Neural cell (in vitro differentiated cells): Measurements from ENCODE around the gene CNTD1. TPM values are rescaled to one million over a fixed set of nuclear protein-coding genes. Genes with fewer than 3 reads are reported as not detected.

Source experiments
- H2AFZ ChIP-seq: fragments of 200-600, 300-800 bp; sonication (generic), shearing (Covaris generic); 2 replicates; pipeline ENCODE4 v1.6.0; 2014; ENCODE audit warnings: low read depth, mild to moderate bottlenecking, antibody characterized with exemption, low read length, moderate library complexity
- H3F3A ChIP-seq: fragments of 200-600 bp; shearing (Covaris generic); 2 replicates; pipeline ENCODE4 v1.6.1; 2016; ENCODE audit warnings: mild to moderate bottlenecking, moderate library complexity, mixed read lengths, antibody characterized with exemption, low read length; ENCODE audit not compliant: insufficient read depth, poor library complexity, severe bottlenecking
- H3K27ac ChIP-seq: fragments of 200-600, 300-800 bp; sonication (generic), shearing (Covaris generic); 2 replicates; pipeline ENCODE4 v1.5.1; 2014; ENCODE audit warnings: mild to moderate bottlenecking, low read length, moderate library complexity
- H3K27me3 ChIP-seq: fragments of 300-800, 200-600 bp; sonication (generic), shearing (Covaris generic); 2 replicates; pipeline ENCODE4 v1.6.0; 2014; ENCODE audit warnings: mild to moderate bottlenecking, low read depth, low read length, moderate library complexity; ENCODE audit not compliant: insufficient read depth
- H3K36me3 ChIP-seq: fragments of 300-800, 200-600 bp; sonication (generic), shearing (Covaris generic); 2 replicates; pipeline ENCODE4 v1.5.1; 2014; ENCODE audit warnings: mild to moderate bottlenecking, antibody characterized with exemption, low read length, moderate library complexity; ENCODE audit not compliant: insufficient read depth
- H3K4me2 ChIP-seq: fragments of 300-800, 200-600 bp; sonication (generic), shearing (Covaris generic); 2 replicates; pipeline ENCODE4 v1.6.0; 2014; ENCODE audit warnings: mild to moderate bottlenecking, low read length
- H3K4me3 ChIP-seq: fragments of 300-800, 200-600 bp; sonication (generic), shearing (Covaris generic); 2 replicates; pipeline ENCODE4 v1.5.1; 2014; ENCODE audit warnings: mild to moderate bottlenecking, low read length, moderate library complexity
- H3K79me2 ChIP-seq: fragments of 200-600 bp; shearing (Covaris generic); replicated peaks from 2 replicates; pipeline ENCODE4 v1.6.0; 2014; ENCODE audit warnings: mild to moderate bottlenecking, low read length, moderate library complexity; ENCODE audit not compliant: insufficient read depth
- H3K9ac ChIP-seq: fragments of 300-800, 200-600 bp; sonication (generic), shearing (Covaris generic); 2 replicates; pipeline ENCODE4 v1.6.1; 2016; ENCODE audit warnings: mild to moderate bottlenecking, low read length, mixed read lengths
- H3K9me2 ChIP-seq: fragments of 200-600 bp; shearing (Covaris generic); 2 replicates; pipeline ENCODE4 v1.6.1; 2016; ENCODE audit warnings: mild to moderate bottlenecking, low read length, mixed read lengths; ENCODE audit not compliant: insufficient read depth
- H3K9me3 ChIP-seq: fragments of 200-600, 300-800 bp; sonication (generic), shearing (Covaris generic); 2 replicates; pipeline ENCODE4 v1.6.1; 2016; ENCODE audit warnings: mild to moderate bottlenecking, mixed run types, low read length, moderate library complexity, mixed read lengths
- H4K20me1 ChIP-seq: fragments of 200-600 bp; shearing (Covaris generic); 2 replicates; pipeline ENCODE4 v1.6.1; 2016; ENCODE audit warnings: mild to moderate bottlenecking, mixed run types; ENCODE audit not compliant: insufficient read depth
- CTCF ChIP-seq: fragments of 450-650 bp; IDR thresholded peaks from 2 replicates; pipeline ENCODE4 v1.5.1; 2014; ENCODE audit warnings: antibody characterized with exemption, mild to moderate bottlenecking, moderate library complexity; ENCODE audit not compliant: poor library complexity, severe bottlenecking
- EP300 ChIP-seq: fragments of 450-650 bp; conservative IDR thresholded peaks from 2 replicates; pipeline ENCODE4 v1.6.1; 2014; ENCODE audit warnings: antibody characterized with exemption, mild to moderate bottlenecking, moderate library complexity; ENCODE audit not compliant: poor library complexity, severe bottlenecking
- EZH2 ChIP-seq: fragments of 200-600, 300-800 bp; shearing (Covaris generic), sonication (generic); IDR thresholded peaks from 2 replicates; pipeline ENCODE4 v1.6.1; 2014; ENCODE audit warnings: antibody characterized with exemption, low read length, borderline replicate concordance, mild to moderate bottlenecking; ENCODE audit not compliant: insufficient read depth, poor library complexity, severe bottlenecking
- MXI1 ChIP-seq: fragments of 450-650 bp; conservative IDR thresholded peaks from 2 replicates; pipeline ENCODE4 v1.6.1; 2014; ENCODE audit warnings: antibody characterized with exemption, mild to moderate bottlenecking; ENCODE audit not compliant: poor library complexity, severe bottlenecking
- POLR2AphosphoS5 ChIP-seq: IDR thresholded peaks from 2 replicates; pipeline ENCODE4 v1.6.1; 2012
- RAD21 ChIP-seq: fragments of 450-650 bp; conservative IDR thresholded peaks from 2 replicates; pipeline ENCODE4 v1.6.1; 2014; ENCODE audit warnings: antibody characterized with exemption, mild to moderate bottlenecking, moderate library complexity
- REST ChIP-seq: IDR thresholded peaks from 2 replicates; pipeline ENCODE4 v1.6.1; 2012; ENCODE audit warnings: borderline replicate concordance
- SMC3 ChIP-seq: fragments of 450-650 bp; conservative IDR thresholded peaks from 2 replicates; pipeline ENCODE4 v1.6.1; 2014; ENCODE audit warnings: antibody characterized with exemption, mild to moderate bottlenecking, moderate library complexity; ENCODE audit not compliant: poor library complexity
- TAF1 ChIP-seq: IDR thresholded peaks from 2 replicates; pipeline ENCODE4 v1.6.1; 2012; ENCODE audit warnings: low read depth
- polyA plus RNA-seq: library from polyadenylated mRNA; depleted of rRNA; stranded (reverse); fragments of >200 nt; gene quantifications from 2 replicates; pipeline ENCODE4 v1.2.3, GENCODE V29; 2014

Gene CNTD1
- polyA plus RNA-seq, 1 donor from 2014 or later = 0.21 TPM

- TF ChIP-seq POLR2AphosphoS5 (no peak), SMC3 (no peak), EP300 (no peak), MXI1 (no peak), REST (no peak), EZH2 (no peak), TAF1 (no peak), RAD21 (no peak)
- Histone ChIP-seq H3K79me2 (no peaks in the 10 kb centered on the region), H3K4me2 (no peak overlapping the region), H3F3A (no peaks in the 10 kb centered on the region), H3K27ac (no peak overlapping the region), H3K27me3 (no peaks in the 10 kb centered on the region), H3K9me3 (no peaks in the 10 kb centered on the region), H2AFZ (no peak overlapping the region), H4K20me1 (no peaks in the 10 kb centered on the region), H3K4me3 (no peak overlapping the region), H3K36me3 (no peaks in the 10 kb centered on the region), H3K9ac (no peak overlapping the region), H3K9me2 (no peaks in the 10 kb centered on the region)
Observed at GRCh38 chr17:42791948-42792347, 6.7 kb upstream of the CNTD1 start.

- Histone ChIP-seq H3K79me2 (peaks cover 4% of the 10 kb centered on the region), H3K9ac (no peak overlapping the region), H3K36me3 (no peaks in the 10 kb centered on the region), H3K4me3 (no peak overlapping the region), H3K9me3 (no peaks in the 10 kb centered on the region), H2AFZ (no peak overlapping the region), H3K9me2 (no peaks in the 10 kb centered on the region), H3K27ac (no peak overlapping the region), H4K20me1 (no peaks in the 10 kb centered on the region), H3F3A (no peaks in the 10 kb centered on the region), H3K27me3 (no peaks in the 10 kb centered on the region), H3K4me2 (no peak overlapping the region)
- no peak for TF ChIP-seq SMC3
- no peak for TF ChIP-seq RAD21
- no peak for TF ChIP-seq POLR2AphosphoS5
- TF ChIP-seq TAF1 = no peak
- no peak for TF ChIP-seq MXI1
- TF ChIP-seq REST = no peak
- TF ChIP-seq EZH2 = no peak
- TF ChIP-seq CTCF = no peak
- no peak for TF ChIP-seq EP300
Observed at GRCh38 chr17:42792545-42792944, 6.1 kb upstream of the CNTD1 start.
